Measurements from ENCODE around the gene BDKRB2. TPM values are rescaled to one million over a fixed set of nuclear protein-coding genes. Genes with fewer than 3 reads are reported as not detected.

Gene BDKRB2
- total and polyA plus RNA-seq, 2 of the 8 experiments (the other 6 are each of a cell fraction or from before 2014, with no cell fraction given) = 0.13 to 0.21 TPM

- TF ChIP-seq CHD7 (IDR thresholded peaks at IDR 0.05; ENCODE audit: insufficient replicate concordance, low read length) (no peak), SP1 (IDR thresholded peaks at IDR 0.05; ENCODE audit: low read depth, low read length) (no peak), RNF2 (IDR thresholded peaks at IDR 0.05; ENCODE audit: borderline replicate concordance, low read depth, low read length, missing control alignments, poor library complexity, severe bottlenecking) (no peak), SAP30 (IDR thresholded peaks at IDR 0.05; ENCODE audit: insufficient read depth, insufficient replicate concordance, low read length) (no peak), SP4 (IDR thresholded peaks at IDR 0.05; ENCODE audit: low read length) (no peak), RFX5 (IDR thresholded peaks at IDR 0.05; ENCODE audit: borderline replicate concordance, low read depth, low read length) (no peak), FOSL1 (IDR thresholded peaks at IDR 0.05; ENCODE audit: insufficient read depth, low read depth, low read length) (no peak)
Measured at GRCh38 chr14:96254687-96255086, 50.0 kb downstream of the BDKRB2 start (continued).

Measured in H1 (cell line).